ENCODE data around the gene PRL.

DNA sequence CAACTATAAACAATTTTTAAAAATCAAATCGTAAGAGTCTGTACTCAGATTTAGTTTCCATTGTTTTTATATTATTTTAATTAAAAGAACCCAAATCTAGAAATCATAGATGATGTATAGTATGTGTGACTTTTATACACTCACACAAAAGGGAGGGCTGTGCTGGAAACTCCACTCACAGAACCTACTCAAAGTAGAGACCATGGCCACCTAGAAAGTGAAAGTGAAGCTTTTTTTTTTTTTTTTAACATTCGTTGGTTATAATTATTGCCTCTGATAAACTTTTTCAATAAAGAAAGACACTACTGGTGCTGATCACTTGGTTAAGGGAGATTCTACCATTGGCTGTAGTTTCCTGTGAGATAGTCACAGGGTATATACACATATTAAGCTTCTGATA is 37.9 kb upstream of the PRL start:
- no peak for TF ChIP-seq POLR2A (IDR thresholded peaks at IDR 0.05)
- TF ChIP-seq, protein P1, sequence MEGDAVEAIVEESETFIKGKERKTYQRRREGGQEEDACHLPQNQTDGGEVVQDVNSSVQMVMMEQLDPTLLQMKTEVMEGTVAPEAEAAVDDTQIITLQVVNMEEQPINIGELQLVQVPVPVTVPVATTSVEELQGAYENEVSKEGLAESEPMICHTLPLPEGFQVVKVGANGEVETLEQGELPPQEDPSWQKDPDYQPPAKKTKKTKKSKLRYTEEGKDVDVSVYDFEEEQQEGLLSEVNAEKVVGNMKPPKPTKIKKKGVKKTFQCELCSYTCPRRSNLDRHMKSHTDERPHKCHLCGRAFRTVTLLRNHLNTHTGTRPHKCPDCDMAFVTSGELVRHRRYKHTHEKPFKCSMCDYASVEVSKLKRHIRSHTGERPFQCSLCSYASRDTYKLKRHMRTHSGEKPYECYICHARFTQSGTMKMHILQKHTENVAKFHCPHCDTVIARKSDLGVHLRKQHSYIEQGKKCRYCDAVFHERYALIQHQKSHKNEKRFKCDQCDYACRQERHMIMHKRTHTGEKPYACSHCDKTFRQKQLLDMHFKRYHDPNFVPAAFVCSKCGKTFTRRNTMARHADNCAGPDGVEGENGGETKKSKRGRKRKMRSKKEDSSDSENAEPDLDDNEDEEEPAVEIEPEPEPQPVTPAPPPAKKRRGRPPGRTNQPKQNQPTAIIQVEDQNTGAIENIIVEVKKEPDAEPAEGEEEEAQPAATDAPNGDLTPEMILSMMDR (IDR thresholded peaks at IDR 0.05), result no peak

All from heart left ventricle (tissue), 13 donors.